Activated CD4-positive, alpha-beta T cell treated with anti-CD3 and anti-CD28 coated beads, Interleukin-2, amount 10 ng/mL, durations not matched to agents 24 days and 14 days (primary cell): ENCODE results near the gene PSD2. TPM values are rescaled to one million over a fixed set of nuclear protein-coding genes. Genes with fewer than 3 reads are reported as not detected.

ENCODE experiments used
- DNase-seq: peaks from one replicate; pipeline ENCODE4 v3.0.0; 2022
- H3K27ac Mint-ChIP-seq: one replicate; pipeline ENCODE4 v1.8.0; 2022; ENCODE audit warnings: mild to moderate bottlenecking, mixed read lengths
- H3K27me3 Mint-ChIP-seq: one replicate; pipeline ENCODE4 v1.8.0; 2022; ENCODE audit warnings: mixed read lengths
- H3K36me3 Mint-ChIP-seq: one replicate; pipeline ENCODE4 v1.8.0; 2022; ENCODE audit warnings: low read depth, mild to moderate bottlenecking, mixed read lengths
- H3K4me1 Mint-ChIP-seq: one replicate; pipeline ENCODE4 v1.8.0; 2021; ENCODE audit warnings: mixed read lengths
- H3K4me3 Mint-ChIP-seq: one replicate; pipeline ENCODE4 v1.8.0; 2022; ENCODE audit warnings: mild to moderate bottlenecking, moderate library complexity, mixed read lengths
- H3K9me3 Mint-ChIP-seq: one replicate; pipeline ENCODE4 v1.8.0; 2021; ENCODE audit warnings: mixed read lengths
- intact Hi-C: fragments of 100-400 bp; cut with micrococcal nuclease; formaldehyde crosslinking; loops from one replicate; pipeline ENCODE4 v1.15.1; 2023
- total RNA-seq: library from RNA; stranded (reverse); gene quantifications from 2 replicates; pipeline ENCODE4 v1.2.3, GENCODE V29; 2022

Gene PSD2
- total RNA-seq, 1 donor from 2014 or later, result not detected

GRCh38 chr5:139807647-139808030 lies 12.0 kb downstream of the PSD2 start:
- no peak overlapping the region for H3K4me3 Mint-ChIP-seq
- no peaks in the 10 kb centered on the region for H3K36me3 Mint-ChIP-seq
- no peaks in the 10 kb centered on the region for H3K4me1 Mint-ChIP-seq
- H3K9me3 Mint-ChIP-seq, result no peaks in the 10 kb centered on the region
- no peak for DNase-seq
- intact Hi-C loops, result no loop called here
- H3K27ac Mint-ChIP-seq, result no peak overlapping the region
- H3K27me3 Mint-ChIP-seq, result peaks cover 2% of the 10 kb centered on the region

GRCh38 chr5:139808481-139809330 lies 13.1 kb downstream of the PSD2 start:
- Mint-ChIP-seq H3K27ac (no peak overlapping the region), H3K9me3 (no peaks in the 10 kb centered on the region), H3K27me3 (peaks cover 2% of the 10 kb centered on the region), H3K4me3 (no peak overlapping the region), H3K36me3 (no peaks in the 10 kb centered on the region), H3K4me1 (no peaks in the 10 kb centered on the region)
- intact Hi-C loops, result no loop called here
- DNase-seq, result peak; percentile 84

- H3K4me1 Mint-ChIP-seq, result no peaks in the 10 kb centered on the region
- no peaks in the 10 kb centered on the region for H3K9me3 Mint-ChIP-seq
- H3K27ac Mint-ChIP-seq, result no peak overlapping the region
- intact Hi-C loops, result no loop called here
- H3K4me3 Mint-ChIP-seq, result no peak overlapping the region
- DNase-seq, result no peak
- H3K36me3 Mint-ChIP-seq, result no peaks in the 10 kb centered on the region
- H3K27me3 Mint-ChIP-seq, result peaks cover 2% of the 10 kb centered on the region
Measured at GRCh38 chr5:139809331-139809810, 13.8 kb downstream of the PSD2 start.

GRCh38 chr5:139810341-139811273 lies 15.0 kb downstream of the PSD2 start:
- no peak overlapping the region for H3K4me3 Mint-ChIP-seq
- DNase-seq, result no peak
- intact Hi-C loops, result no loop called here
- no peaks in the 10 kb centered on the region for H3K4me1 Mint-ChIP-seq
- no peaks in the 10 kb centered on the region for H3K9me3 Mint-ChIP-seq
- H3K36me3 Mint-ChIP-seq, result no peaks in the 10 kb centered on the region
- H3K27me3 Mint-ChIP-seq, result peaks cover under 1% of the 10 kb centered on the region
- no peak overlapping the region for H3K27ac Mint-ChIP-seq

- Mint-ChIP-seq H3K27me3 (no peaks in the 10 kb centered on the region), H3K4me1 (no peaks in the 10 kb centered on the region), H3K9me3 (no peaks in the 10 kb centered on the region), H3K4me3 (no peak overlapping the region), H3K36me3 (no peaks in the 10 kb centered on the region), H3K27ac (no peak overlapping the region)
- DNase-seq, result no peak
- intact Hi-C loops, result no loop called here
Measured at GRCh38 chr5:139811274-139811607, 15.6 kb downstream of the PSD2 start.

GRCh38 chr5:139812323-139812722 lies 16.7 kb downstream of the PSD2 start:
- H3K36me3 Mint-ChIP-seq, result no peaks in the 10 kb centered on the region
- no peaks in the 10 kb centered on the region for H3K4me1 Mint-ChIP-seq
- intact Hi-C loops, result no loop called here
- DNase-seq, result no peak
- no peak overlapping the region for H3K4me3 Mint-ChIP-seq
- no peak overlapping the region for H3K27ac Mint-ChIP-seq
- H3K9me3 Mint-ChIP-seq, result no peaks in the 10 kb centered on the region
- H3K27me3 Mint-ChIP-seq, result peaks cover 2% of the 10 kb centered on the region

GRCh38 chr5:139812836-139813805 lies 17.5 kb downstream of the PSD2 start:
- Mint-ChIP-seq H3K4me1 (no peaks in the 10 kb centered on the region), H3K27me3 (peaks cover 6% of the 10 kb centered on the region), H3K36me3 (no peaks in the 10 kb centered on the region), H3K9me3 (no peaks in the 10 kb centered on the region), H3K4me3 (no peak overlapping the region), H3K27ac (no peak overlapping the region)
- DNase-seq, result no peak
- intact Hi-C loops, result no loop called here

- H3K27me3 Mint-ChIP-seq, result peaks cover 8% of the 10 kb centered on the region
- no peak overlapping the region for H3K4me3 Mint-ChIP-seq
- intact Hi-C loops, result no loop called here
- no peaks in the 10 kb centered on the region for H3K9me3 Mint-ChIP-seq
- no peaks in the 10 kb centered on the region for H3K36me3 Mint-ChIP-seq
- H3K27ac Mint-ChIP-seq, result no peak overlapping the region
- no peak for DNase-seq
- no peaks in the 10 kb centered on the region for H3K4me1 Mint-ChIP-seq
Measured at GRCh38 chr5:139814191-139814601, 18.6 kb downstream of the PSD2 start.

GRCh38 chr5:139814704-139815280 lies 19.2 kb downstream of the PSD2 start:
- DNase-seq, result no peak
- Mint-ChIP-seq H3K27ac (no peak overlapping the region), H3K27me3 (peaks cover 8% of the 10 kb centered on the region), H3K4me1 (no peaks in the 10 kb centered on the region), H3K36me3 (no peaks in the 10 kb centered on the region), H3K4me3 (no peak overlapping the region), H3K9me3 (no peaks in the 10 kb centered on the region)
- intact Hi-C loops, result no loop called here

- no peak for DNase-seq
- Mint-ChIP-seq H3K36me3 (no peaks in the 10 kb centered on the region), H3K4me3 (no peak overlapping the region), H3K27me3 (peaks cover 8% of the 10 kb centered on the region), H3K4me1 (no peaks in the 10 kb centered on the region), H3K9me3 (no peaks in the 10 kb centered on the region), H3K27ac (no peak overlapping the region)
- intact Hi-C loops, result no loop called here
Measured at GRCh38 chr5:139816566-139816965, 21.0 kb downstream of the PSD2 start.

GRCh38 chr5:139817362-139817761 lies 21.8 kb downstream of the PSD2 start:
- no peak overlapping the region for H3K27ac Mint-ChIP-seq
- intact Hi-C loops, result no loop called here
- H3K9me3 Mint-ChIP-seq, result no peaks in the 10 kb centered on the region
- H3K4me1 Mint-ChIP-seq, result no peaks in the 10 kb centered on the region
- DNase-seq, result no peak
- H3K4me3 Mint-ChIP-seq, result no peak overlapping the region
- peaks cover 8% of the 10 kb centered on the region for H3K27me3 Mint-ChIP-seq
- no peaks in the 10 kb centered on the region for H3K36me3 Mint-ChIP-seq

GRCh38 chr5:139817970-139818369 lies 22.4 kb downstream of the PSD2 start:
- intact Hi-C loops, result no loop called here
- Mint-ChIP-seq H3K36me3 (no peaks in the 10 kb centered on the region), H3K4me3 (no peak overlapping the region), H3K9me3 (no peaks in the 10 kb centered on the region), H3K4me1 (no peaks in the 10 kb centered on the region), H3K27ac (no peak overlapping the region), H3K27me3 (peaks cover 8% of the 10 kb centered on the region)
- no peak for DNase-seq

GRCh38 chr5:139820130-139820529 lies 24.5 kb downstream of the PSD2 start:
- Mint-ChIP-seq H3K27me3 (peaks cover 8% of the 10 kb centered on the region), H3K4me1 (no peaks in the 10 kb centered on the region), H3K4me3 (no peak overlapping the region), H3K27ac (no peak overlapping the region), H3K36me3 (no peaks in the 10 kb centered on the region), H3K9me3 (no peaks in the 10 kb centered on the region)
- no peak for DNase-seq
- intact Hi-C loops, result no loop called here
